Activated T-cell treated with anti-CD3 and anti-CD28 coated beads for 24 hours (primary cell): ENCODE data around the gene HOXA7.

Experiments
- DNase-seq: peaks from one replicate; pipeline ENCODE4 v3.0.0-alpha.2; 2020; ENCODE audit warnings: low read depth

The HOXA7 gene

DNA sequence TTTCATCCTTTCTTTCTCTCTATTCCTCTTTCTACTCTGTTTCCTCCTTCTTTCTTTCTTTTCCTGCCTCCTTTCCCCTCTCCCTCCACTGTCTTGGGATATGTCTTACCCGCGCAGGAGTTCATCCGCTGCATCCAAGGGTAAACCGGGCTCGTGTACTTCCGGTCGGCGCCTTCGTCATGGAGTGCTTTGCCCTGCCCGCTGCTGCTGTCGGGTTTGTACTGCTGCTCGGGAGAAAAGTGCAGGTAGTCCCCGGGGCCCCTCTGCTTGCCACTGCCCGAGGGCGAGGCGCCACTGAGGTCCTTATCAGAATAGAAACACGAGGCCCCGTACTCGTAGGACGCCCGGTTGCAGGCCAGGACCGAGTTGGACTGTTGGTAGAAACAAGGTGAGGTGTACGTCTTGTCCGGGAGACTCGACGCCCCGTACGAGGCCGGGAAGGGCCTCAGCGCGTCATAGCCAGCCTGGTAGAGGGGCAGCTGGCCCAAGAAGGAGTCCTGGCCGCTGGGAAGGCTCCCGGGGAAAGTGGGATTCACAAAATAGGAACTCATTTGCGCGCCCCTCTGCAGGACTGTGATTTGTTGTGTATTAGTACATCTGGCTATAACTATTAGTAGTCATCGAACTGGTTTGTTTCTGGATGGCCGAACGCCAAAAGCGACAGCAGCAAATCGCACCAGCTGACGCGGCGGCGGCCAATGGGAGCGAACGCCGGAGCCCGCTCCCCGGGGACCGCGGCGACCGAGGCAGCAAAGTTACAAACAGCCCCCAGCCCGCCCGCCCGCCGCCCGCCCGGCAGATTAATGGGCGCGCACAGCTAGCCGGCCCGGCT lies 9.1 kb downstream of the HOXA7 start, which contains the start of gene HOXA6:
Gene HOXA6 (minus strand): TSS at position 576 of the 832 bp plus-strand sequence. CDS start 25 bp downstream, at position 551.
- DNase-seq, result no peak

DNA sequence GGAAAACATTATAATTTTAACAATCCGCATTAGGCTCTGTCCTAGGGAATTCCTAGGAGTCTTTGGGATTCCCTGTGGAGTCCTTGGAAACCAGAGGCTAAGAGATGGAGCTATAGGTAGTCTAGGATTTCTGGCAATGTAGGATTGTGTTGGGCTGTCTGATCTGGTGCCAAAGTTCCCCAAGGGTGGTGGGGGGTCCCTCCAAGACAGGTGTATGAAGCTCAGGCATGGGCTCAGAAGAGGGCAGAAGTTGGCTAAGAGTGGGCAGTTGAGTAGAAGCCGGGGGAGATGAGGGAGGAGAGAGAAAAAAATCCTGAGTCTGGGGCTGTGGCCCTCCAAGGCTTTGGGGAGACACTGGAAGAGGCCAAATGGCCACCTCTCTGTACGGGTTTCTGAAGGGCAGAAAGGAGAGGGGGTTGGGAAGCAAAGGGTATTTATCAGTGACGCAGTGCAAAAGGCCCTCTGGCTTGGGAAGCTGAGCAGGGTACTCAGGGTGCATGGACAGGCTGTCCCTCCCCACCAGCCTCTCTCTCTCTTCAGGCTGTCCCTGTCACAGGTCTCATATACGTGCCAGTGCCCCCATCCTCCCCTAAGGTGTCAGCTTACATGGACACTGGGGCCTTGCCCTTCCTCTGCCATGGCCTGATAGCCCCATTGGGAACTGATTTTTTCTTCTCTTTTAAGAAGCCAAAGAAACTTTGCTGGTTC lies 9.8 kb downstream of the HOXA7 start:
- no peak for DNase-seq

DNA sequence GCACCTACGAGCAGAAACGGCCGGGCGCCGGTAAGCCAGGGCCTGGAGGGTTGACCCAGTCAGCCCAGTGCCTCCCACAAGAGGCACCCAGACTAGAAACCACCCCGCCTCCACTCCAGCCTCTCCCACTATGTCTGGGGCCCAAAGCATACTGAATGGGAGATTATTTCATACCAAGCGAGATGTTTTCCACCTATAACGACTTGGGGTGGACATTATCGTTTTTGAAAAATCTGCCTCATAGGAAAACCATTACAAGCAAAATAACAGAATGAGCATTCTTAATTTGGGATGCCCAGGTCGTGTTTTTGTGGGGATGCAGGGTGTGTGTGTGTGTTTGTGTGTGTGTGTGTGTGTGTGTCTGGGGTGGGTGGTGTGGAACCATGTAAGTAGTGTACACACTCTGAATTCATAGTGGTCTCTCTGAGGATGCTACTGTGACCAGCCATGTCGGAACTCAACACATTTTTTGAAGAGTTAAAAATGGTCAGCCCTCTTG lies 10.5 kb downstream of the HOXA7 start:
- DNase-seq, result no peak

DNA sequence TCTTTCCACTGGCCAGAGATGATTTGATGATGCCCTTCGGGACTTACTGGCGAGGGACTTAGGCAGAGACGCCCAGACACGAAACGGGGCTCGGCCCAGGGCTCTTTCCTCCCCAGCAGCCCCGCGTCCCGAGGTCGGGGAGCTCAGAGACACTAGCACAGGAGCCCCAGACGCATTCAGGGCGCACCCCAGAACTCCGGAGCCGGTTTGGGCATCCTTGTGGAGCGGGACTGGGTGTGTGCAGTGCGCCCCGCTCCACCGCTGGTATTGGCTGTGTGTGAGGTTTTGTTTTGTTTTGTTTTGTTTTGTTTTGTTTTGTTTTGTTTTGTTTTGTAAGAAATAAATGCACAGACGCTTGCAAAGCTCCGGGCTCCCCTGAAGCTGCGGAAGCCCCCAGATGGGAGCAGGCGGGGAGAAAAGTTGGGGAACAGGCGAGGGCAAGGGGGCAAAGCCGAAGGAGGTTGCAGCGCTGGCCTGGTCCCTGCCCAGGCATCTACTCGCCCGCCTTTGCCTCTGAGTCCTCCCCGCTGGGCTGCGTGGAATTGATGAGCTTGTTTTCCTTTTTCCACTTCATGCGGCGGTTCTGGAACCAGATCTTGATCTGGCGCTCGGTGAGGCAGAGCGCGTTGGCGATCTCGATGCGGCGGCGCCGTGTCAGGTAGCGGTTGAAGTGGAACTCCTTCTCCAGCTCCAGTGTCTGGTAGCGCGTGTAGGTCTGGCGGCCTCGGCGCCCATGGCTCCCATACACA lies 11.1 kb downstream of the HOXA7 start:
- DNase-seq, result no peak

DNA sequence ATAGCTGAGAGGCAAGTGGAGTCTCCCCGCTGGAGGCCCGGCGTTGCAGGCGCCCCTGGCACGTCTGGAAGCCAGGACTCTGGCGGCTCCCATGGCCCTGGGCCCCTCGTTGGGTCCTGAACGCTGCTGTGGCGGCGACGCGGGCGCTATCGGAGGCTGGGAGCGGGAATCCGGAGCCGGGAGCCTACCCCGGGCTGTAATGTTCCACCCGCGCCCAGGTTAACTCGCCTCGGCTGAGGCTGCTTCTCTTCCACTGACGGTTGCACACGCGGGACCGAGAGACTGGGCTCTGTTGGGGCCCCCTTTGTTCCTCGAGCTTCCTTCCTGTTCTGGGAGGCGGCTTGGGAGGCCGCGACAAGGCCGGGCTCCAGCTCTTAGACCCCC lies 11.7 kb downstream of the HOXA7 start:
- DNase-seq, result no peak

DNA sequence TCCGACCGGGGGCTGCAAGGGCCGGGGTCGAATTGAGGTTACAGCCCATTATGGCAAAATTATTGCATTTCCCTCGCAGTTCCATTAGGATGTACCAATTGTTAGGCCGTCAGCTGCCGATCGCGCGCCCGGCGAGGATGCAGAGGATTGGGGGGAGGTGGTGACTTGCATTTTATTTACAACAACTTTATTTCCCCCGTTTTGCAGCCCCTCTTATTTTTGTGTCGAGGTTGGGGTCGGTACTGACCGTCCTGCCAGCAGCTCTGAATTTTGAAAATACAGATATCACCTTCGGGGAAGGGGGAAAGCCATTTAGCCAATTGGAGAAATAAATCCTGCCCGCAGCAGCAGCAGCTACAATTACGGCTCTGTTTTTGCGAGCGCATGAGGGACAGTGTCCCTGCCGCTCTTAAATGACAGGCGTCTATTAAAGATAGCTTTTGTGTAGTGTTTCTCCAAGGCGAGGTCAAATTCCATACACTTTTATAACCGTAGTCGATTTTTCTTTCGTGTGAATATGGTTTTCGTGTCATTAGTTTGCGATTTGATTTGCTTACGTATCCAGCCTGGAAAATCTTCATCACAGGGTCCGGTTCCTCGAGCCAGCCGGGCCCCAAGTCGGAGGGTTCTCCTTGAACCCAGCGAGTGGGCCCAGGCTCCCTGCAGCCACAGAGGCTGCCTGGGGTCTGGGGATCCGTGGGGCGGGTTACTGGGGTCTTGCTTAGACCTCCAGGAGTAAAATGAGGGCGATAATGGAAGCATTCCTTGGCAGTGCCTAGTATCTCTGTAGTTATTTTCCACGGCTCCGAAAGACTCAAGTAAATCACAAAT lies 12.3 kb downstream of the HOXA7 start:
- no peak for DNase-seq

DNA sequence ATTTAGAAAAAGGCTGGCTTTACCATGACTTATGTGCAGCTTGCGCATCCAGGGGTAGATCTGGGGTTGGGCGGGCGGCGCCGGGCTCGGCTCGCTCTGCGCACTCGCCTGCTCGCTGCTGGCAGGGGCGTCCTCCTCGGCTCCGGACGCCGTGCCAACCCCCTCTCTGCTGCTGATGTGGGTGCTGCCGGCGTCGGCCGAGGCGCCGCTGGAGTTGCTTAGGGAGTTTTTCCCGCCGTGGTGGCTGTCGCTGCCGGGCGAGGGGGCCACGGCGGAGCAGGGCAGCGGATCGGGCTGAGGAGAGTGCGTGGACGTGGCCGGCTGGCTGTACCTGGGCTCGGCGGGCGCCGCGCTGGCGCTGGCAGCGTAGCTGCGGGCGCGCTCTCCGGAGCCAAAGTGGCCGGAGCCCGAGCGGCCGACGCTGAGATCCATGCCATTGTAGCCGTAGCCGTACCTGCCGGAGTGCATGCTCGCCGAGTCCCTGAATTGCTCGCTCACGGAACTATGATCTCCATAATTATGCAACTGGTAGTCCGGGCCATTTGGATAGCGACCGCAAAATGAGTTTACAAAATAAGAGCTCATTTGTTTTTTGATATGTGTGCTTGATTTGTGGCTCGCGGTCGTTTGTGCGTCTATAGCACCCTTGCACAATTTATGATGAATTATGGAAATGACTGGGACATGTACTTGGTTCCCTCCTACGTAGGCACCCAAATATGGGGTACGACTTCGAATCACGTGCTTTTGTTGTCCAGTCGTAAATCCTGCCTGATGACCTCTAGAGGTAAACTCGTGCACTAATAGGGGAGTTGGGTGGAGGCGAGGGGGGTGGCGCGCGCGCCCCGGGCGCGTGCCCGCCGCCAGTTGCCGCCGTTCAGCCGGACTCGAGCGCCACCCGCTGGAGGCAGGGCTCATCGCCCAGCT lies 13.2 kb downstream of the HOXA7 start, which contains the start of gene HOXA5:
Gene HOXA5 (minus strand): TSS at position 659 of the 927 bp plus-strand sequence. CDS start 74 bp downstream, at position 585.
- no peak for DNase-seq

DNA sequence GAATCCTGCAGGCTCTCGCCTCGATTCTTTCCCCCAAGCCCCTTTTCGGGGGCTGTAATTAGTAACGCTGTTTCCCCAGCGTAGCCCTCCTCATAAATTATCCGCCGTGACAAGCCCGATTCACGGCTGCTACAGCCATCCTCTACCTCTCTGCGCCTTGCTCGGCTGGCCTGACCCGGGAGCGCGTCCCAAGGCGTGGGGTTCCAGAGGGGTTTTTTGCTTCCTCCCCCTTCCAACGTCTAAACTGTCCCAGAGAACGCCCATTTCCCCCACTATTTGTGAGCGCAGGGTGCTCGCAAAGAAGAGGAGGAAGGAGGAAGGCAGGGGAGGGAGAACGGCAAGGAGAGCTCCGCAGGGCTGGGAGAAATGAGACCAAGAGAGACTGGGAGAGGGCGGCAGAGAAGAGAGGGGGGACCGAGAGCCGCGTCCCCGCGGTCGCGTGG lies 13.9 kb downstream of the HOXA7 start:
- DNase-seq, result no peak

DNA sequence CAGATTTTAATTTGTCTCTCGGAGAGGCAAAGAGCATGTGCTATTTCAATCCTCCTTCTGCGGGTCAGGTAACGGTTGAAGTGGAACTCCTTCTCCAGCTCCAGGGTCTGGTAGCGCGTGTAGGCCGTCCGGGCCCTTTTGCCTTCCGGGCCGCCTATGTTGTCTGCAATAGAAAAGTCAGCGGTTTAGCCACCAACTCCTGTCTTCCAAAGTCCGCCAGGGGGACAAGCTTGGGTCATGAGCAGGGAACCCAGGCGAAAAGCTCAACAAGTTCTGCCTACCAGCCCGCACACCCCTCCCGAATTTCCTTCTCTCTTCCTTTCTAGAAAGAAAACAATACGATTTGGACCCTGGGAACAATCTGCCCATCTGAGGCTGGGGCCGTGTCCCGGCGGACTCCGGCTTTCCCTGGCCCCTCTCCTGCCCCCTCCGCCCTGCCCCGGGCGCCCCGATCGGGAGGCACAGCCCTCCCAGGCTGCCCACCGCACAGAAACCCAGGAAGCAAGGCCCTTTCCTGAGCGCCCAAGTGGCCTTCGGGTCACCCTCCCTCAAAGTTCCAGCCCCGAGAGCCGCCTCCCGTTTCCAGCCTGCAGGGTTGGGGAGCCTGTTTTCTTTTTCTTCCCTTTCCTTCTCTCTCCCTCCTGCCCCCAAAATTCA lies 14.4 kb downstream of the HOXA7 start:
- DNase-seq, result no peak

DNA sequence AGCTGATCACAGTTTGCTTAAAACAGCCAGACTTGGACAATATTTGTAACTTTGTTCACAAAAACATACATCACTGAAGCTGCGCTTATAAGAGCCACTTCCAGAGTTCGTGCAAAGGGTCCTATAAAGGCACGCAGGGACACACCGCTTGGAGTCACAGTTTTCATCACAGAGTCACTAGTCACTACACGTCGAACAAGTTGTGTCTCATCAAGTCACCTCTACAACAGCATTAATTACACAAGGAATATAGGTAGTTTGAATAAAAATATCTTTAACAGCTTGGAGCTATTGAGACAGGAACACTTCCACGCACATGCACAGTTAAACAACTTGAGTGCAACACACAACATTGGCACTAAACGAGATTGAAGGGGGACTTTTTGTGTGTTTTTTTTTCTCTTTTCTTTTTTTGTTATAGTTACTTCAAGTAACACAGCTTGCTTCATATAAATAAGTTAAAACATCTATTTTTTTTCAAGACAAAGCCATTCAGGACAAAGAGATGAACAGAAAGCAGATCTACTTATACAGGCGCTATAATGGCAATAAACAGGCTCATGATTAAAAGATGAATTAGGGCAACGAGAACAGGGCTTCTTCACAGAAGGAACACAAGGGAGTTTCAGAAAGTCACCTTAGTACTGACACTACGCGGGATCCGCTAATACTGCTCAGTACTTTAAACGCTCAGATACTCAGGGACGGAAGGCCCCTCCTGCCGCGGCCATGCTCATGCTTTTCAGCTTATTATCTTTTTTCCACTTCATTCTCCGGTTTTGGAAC lies 15.1 kb downstream of the HOXA7 start:
- no peak for DNase-seq

DNA sequence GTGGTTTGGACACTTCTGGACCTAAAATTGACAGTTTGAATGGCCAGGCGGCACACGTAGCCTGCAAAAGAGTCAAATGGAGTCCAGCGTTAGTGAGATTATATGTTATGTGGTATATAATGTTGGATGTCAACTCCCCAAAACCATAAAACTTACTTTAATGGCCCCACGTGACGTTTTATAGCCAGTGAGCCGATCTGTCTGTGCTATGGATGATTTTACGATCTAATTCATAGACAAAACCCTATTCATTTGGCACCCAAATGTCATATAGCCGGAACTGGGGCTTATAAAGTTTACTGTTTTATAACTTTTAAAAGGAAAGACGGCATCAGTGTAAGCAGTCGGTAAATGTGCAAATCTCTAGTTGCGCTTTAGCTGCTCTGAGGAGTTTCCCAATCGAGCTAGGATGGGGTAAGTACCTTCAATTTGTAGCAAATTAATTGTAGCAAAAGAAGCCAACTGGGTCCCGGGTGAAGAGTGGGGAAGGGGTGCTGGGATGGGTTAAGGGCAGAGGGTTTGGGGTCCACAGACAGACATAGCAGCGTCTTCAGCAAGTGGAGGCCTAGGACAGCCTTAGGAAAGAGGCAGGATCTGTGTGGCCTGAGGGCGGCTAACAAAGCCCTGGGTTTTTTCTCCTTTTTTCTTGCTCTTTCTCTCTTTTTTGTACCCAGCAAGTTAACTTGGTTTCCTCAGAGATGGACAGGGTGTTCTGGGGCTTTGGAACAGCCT lies 16.2 kb downstream of the HOXA7 start:
- DNase-seq, result no peak

DNA sequence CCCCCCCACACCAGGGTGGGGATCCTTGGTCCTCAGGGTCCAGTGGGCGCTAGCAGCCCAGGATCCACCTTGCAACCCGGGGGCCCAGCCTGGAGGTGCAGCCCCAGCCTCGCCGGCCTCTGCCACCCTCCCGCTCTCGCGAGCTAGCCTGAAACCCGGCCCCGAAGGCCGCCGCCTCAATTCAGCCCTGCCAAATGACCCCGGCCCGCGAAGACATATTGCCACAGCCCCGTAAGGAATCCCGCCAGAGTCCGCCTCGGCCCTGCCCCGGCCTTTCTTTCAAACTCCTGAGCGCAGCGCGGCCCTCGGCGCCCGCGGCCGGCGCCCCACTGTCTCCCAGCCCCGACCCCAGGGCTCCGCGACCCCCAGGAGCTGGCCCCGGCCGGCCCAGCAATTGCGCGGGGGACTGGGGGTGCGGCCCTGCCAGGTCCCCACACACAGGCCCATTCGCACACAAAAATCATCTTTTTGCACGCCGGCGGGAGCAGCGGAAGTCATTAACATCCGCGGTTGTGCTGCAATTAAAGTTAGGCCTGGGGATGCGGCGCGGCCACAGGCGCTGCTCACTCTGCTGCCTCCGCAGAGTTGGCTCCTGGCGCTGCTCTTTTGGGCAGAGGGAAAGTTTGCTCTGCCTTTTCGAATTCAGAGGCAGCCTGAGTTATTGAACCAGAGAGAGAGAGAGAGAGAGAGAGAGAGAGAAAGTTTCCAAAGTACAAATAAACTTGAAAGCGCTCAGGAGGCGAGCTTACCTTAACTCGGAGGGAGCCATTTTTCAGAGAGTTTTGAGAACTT lies 16.9 kb downstream of the HOXA7 start:
- DNase-seq, result no peak

DNA sequence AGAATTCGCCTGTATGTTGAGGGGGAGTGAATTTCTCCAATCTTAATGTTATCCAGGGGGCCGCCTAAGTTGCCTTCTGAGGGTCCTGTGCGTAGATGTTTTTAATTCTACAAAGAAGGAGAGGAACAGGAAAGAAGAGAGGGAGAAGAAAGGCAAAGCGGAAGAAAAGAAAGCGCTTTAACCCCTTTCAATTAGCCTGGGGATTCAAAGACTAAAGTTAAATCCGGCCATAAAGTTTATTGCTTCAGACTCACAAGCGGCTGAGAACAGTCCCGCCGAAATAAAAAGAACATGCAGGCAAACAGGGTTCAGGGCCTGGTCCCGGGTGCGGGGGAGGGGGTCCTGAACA lies 17.5 kb downstream of the HOXA7 start:
- DNase-seq, result no peak

DNA sequence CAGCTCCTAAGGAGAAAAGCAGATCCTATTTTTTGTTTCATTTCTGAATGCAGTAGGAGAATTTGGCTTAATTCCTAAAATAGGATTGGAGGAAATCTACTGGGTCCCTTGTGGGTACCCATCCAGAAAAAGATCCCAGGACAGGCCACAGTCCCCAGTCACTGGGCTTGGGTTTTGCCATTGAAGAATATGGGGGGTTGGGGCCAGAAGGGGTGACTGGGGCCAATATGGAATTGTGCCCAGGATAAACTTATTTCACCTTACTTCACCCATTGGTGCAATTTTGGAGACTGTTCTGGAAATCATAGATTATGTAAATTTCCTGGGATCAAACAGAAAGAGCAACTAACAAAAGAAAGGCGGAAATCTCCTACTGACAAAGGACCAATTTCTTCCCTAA lies 18.0 kb downstream of the HOXA7 start:
- DNase-seq, result no peak

DNA sequence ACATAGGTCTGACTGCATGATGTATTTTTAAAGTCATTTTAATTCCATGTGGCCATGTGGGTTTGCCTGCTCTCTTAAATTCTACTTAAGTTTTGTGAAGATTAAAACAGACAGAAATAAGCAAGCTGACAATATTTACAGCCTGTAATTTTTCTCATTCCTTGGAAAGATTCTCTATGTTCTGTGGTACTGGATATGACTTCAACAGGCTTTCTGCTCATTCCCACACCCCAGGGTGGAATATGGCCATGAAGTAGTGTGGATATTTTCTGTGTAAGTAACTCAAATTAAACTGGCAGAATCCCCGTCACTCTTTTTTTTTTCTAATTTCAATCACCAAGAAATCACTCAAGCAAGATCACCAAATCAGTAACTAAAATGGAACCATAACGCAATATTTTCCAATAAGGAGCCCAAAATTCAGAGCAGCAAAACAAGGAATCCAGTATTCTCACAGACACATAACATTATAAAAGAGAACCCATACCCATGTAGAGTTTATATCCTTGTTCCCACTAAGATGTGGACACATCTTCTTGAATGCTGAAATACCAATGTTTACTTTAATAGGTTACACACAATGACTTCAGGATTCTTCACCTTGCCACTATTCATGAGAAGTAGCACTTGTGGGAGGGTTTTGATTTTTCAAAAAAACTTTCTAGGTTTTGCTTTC lies 18.7 kb downstream of the HOXA7 start:
- no peak for DNase-seq

DNA sequence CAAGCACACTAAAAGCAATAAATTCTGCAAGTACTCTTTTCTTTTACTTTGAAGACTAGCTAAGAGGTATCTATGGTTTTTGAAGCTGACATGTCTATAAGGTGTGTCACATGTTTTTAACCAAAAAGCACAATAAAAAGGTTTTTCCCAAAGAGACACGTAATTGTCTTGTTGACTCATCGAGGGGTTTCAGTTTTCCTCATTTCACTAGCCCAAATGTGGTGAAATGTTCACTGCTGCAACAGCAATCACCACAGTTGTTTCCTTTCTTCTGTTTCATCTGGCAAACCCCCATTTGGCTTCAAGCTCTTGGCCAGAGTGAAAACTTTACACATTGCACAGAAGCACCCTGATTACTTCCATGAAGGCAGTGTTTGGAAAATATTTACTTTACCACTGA lies 22.1 kb downstream of the HOXA7 start:
- no peak for DNase-seq
